ENCODE measurements around the gene EYA2. TPM values are rescaled to one million over a fixed set of nuclear protein-coding genes. Genes with fewer than 3 reads are reported as not detected.
"Not testable (repeated sequence)": the region's sequence is repeated elsewhere in the genome, so short reads cannot be mapped to it uniquely, and the experiment has no call there.

EYA2 gene
- total RNA-seq, 1 donor from 2014 or later = 0.94 TPM

DNA sequence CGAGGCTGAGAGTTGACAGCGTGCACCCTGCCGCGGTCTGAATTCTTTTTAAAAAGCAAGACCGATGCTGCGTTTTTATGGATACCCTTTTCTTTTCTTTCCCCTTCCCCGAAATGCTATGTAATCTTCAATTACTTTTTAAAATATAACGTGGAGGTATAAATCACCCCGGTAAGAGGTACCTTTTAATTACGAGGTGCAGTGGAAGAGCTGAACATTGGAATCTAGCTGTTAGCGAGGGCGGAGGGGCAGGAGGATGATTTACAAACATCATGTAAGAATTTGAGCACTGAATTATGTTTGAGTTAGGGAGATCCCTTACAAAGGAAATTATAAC is 1.2 kb downstream of the EYA2 start:
- no peak for DNase-seq

- DNase-seq = no peak
Observed at GRCh38 chr20:46897328-46897880, 2.8 kb downstream of the EYA2 start.

GRCh38 chr20:46898423-46898822 is 3.8 kb downstream of the EYA2 start:
- DNase-seq = no peak

GRCh38 chr20:46899621-46900020 is 5.0 kb downstream of the EYA2 start:
- no peak for DNase-seq

DNA sequence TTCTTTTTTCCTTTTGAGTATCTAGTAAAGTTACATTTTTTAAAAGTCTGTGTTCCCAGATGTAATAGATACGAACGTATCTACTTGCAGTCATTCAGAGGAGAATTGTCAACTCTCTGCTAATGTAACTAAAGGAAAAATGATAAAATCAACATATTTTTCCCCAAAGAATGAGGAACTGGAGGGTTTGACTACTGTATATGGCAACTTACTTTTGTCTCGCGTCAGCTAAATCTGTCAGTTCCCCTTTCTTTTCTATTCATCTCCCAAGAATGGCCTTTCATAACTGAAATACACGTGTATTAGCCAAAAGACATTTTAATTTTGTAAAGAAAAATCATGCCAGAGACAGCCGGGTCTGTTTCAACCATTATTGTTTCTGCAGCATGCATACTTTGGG is 5.4 kb downstream of the EYA2 start:
- no peak for DNase-seq

DNA sequence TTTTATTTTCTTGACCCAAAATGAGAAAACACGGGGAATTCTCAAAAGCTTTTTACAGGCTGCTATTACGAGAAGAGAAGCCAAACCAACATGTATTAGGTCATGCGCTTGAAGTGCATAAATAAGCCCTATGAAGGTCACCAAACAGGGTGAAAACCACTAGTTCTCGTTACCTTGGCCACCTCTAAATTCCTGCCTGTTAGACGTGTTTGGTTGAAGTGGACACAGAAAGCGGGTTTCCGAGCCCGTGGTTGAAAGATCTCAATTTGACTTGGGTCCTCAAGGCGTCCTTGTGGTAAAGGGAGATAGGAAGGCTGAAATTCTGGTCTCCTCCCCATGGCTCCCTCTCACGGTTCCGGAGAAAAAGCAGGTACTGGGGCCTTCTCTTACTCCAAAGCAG is 6.2 kb downstream of the EYA2 start:
- no peak for DNase-seq

- DNase-seq = no peak
Observed at GRCh38 chr20:46901638-46902037, 7.0 kb downstream of the EYA2 start.

- no peak for DNase-seq
Observed at GRCh38 chr20:46903256-46903655, 8.6 kb downstream of the EYA2 start.

GRCh38 chr20:46903937-46904336 is 9.3 kb downstream of the EYA2 start:
- DNase-seq = no peak

DNA sequence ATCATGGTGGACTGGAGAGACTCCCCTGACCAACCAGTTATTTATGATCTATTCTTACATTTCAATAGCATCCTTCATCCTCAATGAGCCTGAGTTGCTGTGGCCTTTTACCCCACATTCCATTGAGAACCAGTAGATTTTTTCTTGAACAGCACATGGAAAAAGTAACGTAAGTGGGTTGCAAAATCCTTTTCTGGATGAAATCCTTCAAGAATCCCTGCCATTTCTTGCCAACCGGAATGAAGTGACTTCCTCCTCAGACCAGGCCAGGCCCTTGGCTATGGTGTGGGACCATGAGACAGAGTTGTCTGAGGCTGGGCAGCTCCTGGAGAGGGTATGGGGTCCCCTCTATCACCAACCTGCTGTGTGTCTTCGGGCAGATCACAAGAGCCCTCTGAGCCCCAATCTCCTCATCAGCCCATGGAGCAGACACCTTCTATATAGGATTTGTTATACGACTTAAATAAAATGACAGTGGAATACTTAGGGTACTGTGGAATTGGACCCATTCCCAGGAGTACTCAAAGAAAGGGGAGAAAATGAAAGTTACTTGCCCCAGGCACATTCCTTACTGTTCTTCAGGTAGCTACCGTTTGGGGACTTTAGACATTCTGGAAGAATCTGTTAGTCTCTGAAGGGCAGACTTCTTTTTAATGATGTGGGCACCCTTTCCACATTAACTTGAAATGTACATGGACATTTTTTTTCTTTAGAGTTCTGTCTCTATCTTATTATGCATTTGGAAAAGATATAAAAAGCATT is 10.9 kb downstream of the EYA2 start:
- no peak for DNase-seq

DNA sequence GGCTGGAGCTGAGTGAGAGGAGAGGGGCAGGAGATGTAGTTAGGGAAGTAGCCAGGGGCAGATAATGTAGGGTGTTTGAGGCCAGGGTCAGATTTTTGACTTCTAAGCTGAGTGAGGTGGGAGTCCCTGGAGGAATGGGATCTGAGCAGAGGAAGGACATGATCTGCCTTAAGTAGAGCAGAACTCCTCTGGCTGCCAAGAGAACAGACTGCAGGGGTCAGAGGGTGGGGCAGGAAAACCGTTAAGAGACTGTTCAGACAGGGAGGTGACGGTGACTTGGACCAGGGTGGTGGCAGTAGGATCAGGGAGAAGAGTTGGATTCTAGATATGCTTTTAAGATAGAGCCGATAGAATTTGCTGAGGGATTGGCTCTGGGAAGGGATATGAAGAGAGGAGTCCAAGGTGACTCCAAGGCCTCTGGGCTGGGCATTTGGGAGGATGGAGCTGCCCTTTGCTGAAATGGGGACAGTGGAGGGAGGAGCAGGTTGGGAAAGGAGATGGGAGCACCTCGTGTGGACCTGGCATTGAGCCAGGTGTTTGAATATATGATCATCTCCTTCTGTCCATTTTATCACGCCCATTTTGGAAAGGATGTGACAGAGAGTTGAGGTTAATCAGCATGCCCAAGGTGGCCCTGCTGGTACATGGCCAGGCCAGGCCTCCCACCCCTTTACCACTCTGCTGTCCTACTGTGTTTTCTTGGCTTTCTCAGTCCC is 18.8 kb downstream of the EYA2 start:
- DNase-seq = no peak

DNA sequence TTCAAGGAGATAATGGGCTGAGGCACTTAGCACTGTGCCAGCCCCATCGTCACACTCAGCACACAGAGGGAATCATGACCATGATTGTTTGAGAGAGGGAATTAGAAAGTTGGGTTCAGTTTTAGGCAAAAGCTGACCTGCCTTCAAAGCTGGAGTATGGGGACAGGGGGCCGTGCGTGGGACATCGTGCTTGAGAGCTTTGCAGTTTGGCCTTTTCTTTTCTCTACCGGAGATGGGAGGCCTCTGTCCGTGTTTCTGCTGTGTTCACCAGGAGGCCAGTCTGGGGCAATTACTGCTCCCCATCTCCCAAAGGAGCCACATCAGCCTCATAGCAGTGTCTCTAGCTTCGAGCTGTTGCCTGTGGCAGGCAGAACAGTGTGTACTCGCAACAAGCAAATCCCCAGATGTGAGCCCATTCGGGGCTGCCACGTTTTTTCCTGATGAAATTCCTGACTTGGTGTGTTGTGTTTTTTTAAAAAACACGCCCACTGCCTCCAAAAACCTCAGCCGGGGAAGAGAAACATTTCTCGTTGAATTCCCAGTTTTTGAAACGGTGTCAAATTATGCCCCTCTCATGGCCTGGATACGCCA is 20.2 kb downstream of the EYA2 start:
- no peak for DNase-seq

GRCh38 chr20:46915575-46916257 is 21.1 kb downstream of the EYA2 start:
- DNase-seq = no peak

DNA sequence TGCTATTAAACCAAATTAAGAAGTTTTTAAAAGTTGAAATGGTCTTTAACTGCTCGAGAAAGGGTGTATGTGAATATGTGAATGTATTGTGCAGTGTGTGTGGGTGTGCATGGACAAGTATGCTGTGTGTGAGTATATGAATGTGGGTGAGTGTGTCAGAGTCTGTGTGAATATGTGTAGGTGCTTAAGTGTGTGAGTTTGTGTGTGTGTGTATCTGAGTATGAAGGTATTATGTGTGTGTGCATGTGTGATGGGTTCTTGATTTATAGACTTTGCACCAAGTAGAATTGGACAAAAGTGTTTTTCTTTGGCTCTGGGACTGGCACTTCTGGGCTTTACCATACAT is 21.6 kb downstream of the EYA2 start:
- DNase-seq = no peak

DNA sequence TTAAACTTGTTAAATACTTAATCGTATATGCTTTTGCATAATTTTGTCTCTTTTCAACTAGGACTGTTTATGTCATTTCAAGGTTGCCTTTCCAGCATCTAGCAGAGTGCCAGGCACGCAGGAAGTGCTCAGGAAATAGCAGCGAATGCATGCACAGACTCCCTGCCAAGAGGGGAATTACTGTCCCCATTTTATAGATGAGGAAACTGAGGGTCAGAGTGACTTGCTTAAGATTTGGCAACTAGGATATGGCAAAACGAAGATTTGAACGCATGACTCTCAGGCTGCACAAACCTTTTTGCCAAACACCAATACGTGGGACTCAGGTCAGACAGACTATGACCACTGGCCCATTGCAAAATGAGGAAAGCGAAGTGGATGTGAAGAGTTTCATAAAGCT is 22.5 kb downstream of the EYA2 start:
- DNase-seq = no peak

- no peak for DNase-seq
Observed at GRCh38 chr20:46920114-46920513, 25.5 kb downstream of the EYA2 start.

DNA sequence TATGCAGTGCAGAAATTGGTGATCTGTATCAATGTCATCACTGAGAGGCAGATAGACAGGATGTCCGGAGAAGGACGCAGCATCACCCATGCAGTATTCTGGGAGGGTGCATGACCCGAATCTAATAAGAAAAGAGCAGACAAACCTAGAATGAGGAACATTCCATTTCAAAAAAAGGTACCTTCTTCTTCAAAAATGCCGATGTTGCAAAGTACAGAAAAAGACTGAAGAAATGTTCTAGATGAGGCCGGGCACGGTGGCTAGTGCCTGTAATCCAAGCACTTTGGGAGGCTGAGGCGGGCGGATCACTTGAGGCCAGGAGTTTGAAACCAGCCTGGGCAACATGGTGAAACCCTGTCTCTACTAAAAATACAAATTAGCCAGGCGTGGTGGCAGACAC is 28.2 kb downstream of the EYA2 start:
- not testable (repeated sequence) for DNase-seq

DNA sequence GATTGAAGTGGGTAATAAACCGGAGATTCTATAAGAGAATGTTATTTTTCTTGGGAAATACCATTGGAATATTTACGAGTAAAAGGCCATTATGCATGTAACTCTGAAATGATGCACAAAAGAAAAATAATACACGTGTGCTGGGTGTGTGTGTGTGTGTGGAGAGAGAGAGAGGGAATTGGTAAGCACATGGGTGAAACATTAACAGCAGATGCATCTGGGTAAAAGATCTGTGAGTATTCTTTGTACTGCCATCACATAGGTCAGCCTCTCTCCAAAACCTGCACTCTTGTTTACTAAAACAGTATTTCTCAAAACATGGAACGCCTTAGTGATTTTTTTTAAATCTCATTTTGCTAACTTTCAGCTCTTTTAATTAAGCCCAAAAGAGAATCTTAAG is 28.9 kb downstream of the EYA2 start:
- DNase-seq = no peak

GRCh38 chr20:46928580-46929132 is 34.0 kb downstream of the EYA2 start:
- no peak for DNase-seq

DNA sequence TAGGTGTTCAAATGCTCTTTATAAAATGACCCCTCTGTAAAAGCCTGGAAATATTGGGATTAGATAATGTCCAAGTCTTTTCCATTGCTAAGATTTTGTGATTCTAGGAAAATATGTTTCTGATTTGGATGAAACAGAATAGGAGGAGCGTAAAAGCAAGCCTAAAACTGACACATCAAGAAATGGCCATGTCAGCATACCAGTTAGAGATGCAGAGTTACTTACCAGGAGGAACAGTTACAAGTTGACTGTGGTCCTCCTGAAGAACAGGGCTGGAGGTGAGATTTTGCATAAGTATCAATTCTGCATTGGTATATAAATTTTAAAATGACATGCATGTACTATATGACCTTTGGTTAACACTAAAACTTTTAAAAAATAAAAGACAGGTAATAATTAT is 35.3 kb downstream of the EYA2 start:
- DNase-seq = no peak

- DNase-seq = no peak
Observed at GRCh38 chr20:46930640-46931339, 36.1 kb downstream of the EYA2 start.

- no peak for DNase-seq
Observed at GRCh38 chr20:46931699-46932098, 37.1 kb downstream of the EYA2 start.
